Mesendoderm (in vitro differentiated cells): Measurements from ENCODE around the gene OLFM1.
"Not testable (repeated sequence)": the region's sequence is repeated elsewhere in the genome, so short reads cannot be mapped to it uniquely, and the experiment has no call there.

Source experiments
- DNase-seq: peaks from one replicate; pipeline ENCODE4 v3.0.0; 2013
- H2AK5ac ChIP-seq: 2 replicates; pipeline ENCODE4 v1.6.1; 2013; ENCODE audit warnings: low read length, inconsistent platforms
- H2BK120ac ChIP-seq: 2 replicates; pipeline ENCODE4 v1.6.1; 2013; ENCODE audit warnings: low read depth, mild to moderate bottlenecking, low read length, moderate library complexity, mixed read lengths
- H2BK15ac ChIP-seq: replicated peaks from 2 replicates; pipeline ENCODE4 v1.6.1; 2013; ENCODE audit warnings: low read depth, mild to moderate bottlenecking, moderate library complexity
- H2BK5ac ChIP-seq: 2 replicates; pipeline ENCODE4 v1.6.1; 2013; ENCODE audit warnings: low read length, inconsistent platforms
- H3K18ac ChIP-seq: 2 replicates; pipeline ENCODE4 v1.6.1; 2013; ENCODE audit warnings: mild to moderate bottlenecking, low read length, mixed read lengths
- H3K23ac ChIP-seq: one replicate; pipeline ENCODE4 v1.6.1; 2013; ENCODE audit warnings: low read length
- H3K27ac ChIP-seq: 2 replicates; pipeline ENCODE4 v1.5.1; 2013; ENCODE audit warnings: low read depth, mild to moderate bottlenecking, inconsistent platforms, low read length, moderate library complexity
- H3K27me3 ChIP-seq: 2 replicates; pipeline ENCODE4 v1.6.1; 2013; ENCODE audit warnings: low read length, control low read depth, mild to moderate bottlenecking, inconsistent platforms; ENCODE audit not compliant: insufficient read depth, poor library complexity
- H3K36me3 ChIP-seq: 2 replicates; pipeline ENCODE4 v1.6.1; 2013; ENCODE audit warnings: low read length, inconsistent platforms; ENCODE audit not compliant: control insufficient read depth, insufficient read depth
- H3K4ac ChIP-seq: one replicate; pipeline ENCODE4 v1.6.1; 2013; ENCODE audit warnings: low read depth, mild to moderate bottlenecking, low read length, moderate library complexity
- H3K4me1 ChIP-seq: 2 replicates; pipeline ENCODE4 v1.6.1; 2013; ENCODE audit warnings: low read depth, low read length, inconsistent platforms; ENCODE audit not compliant: control insufficient read depth
- H3K4me2 ChIP-seq: 2 replicates; pipeline ENCODE4 v1.6.1; 2013; ENCODE audit warnings: low read length
- H3K4me3 ChIP-seq: 2 replicates; pipeline ENCODE4 v1.5.1; 2013; ENCODE audit warnings: mild to moderate bottlenecking, low read length
- H3K56ac ChIP-seq: one replicate; pipeline ENCODE4 v1.6.1; 2013; ENCODE audit warnings: low read length
- H3K79me1 ChIP-seq: 2 replicates; pipeline ENCODE4 v1.6.1; 2013; ENCODE audit warnings: low read length, inconsistent platforms
- H3K79me2 ChIP-seq: 2 replicates; pipeline ENCODE4 v1.6.1; 2013; ENCODE audit warnings: mild to moderate bottlenecking, low read length; ENCODE audit not compliant: control insufficient read depth, insufficient read depth
- H3K9ac ChIP-seq: 2 replicates; pipeline ENCODE4 v1.6.1; 2013; ENCODE audit warnings: low read length, inconsistent platforms
- H4K5ac ChIP-seq: one replicate; pipeline ENCODE4 v1.6.1; 2013; ENCODE audit warnings: low read length
- H4K8ac ChIP-seq: one replicate; pipeline ENCODE4 v1.6.1; 2013; ENCODE audit warnings: low read depth, mild to moderate bottlenecking, control low read depth, low read length, moderate library complexity
- WGBS: extraction: QIAGEN DNeasy Blood & Tissue Kit; methylation state at CpG from one replicate; pipeline ENCODE4 v1.1.7; 2013; ENCODE audit warnings: low lambda C conversion rate, missing lambda C conversion rate; ENCODE audit not compliant: insufficient coverage; ENCODE audit errors: extremely low coverage; 5-methylcytosine and 5-hydroxymethylcytosine counted together

Gene OLFM1

DNA sequence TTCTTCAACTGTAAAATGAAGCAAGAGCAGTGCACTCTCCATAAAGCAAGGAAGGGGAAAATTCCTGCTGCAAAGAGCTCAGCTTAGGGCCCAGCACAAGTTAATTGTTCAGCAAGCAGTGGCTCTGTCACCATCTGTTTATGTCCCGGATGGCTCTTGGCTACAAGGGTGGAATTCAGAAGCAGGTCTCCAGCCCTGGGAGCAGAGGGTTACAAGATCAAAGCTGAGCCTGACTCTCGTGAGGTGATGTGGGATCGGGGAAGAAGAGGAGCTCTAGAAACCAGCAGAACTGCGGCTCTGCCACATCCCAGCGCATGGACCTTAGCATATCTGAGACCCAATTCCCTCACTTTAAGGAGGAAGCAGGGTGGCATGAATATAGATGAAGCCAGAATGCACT lies 25.2 kb upstream of the OLFM1 start:
- H3K4me2 ChIP-seq = no peak overlapping the region
- no peak overlapping the region for H2AK5ac ChIP-seq
- H3K4ac ChIP-seq = no peak overlapping the region
- no peak overlapping the region for H2BK15ac ChIP-seq
- no peaks in the 10 kb centered on the region for H3K27me3 ChIP-seq
- no peak overlapping the region for H3K23ac ChIP-seq
- H3K56ac ChIP-seq = no peak overlapping the region
- no peak for DNase-seq
- no peak overlapping the region for H3K18ac ChIP-seq
- no peaks in the 10 kb centered on the region for H3K36me3 ChIP-seq
- H2BK120ac ChIP-seq = no peak overlapping the region
- H4K5ac ChIP-seq = no peak overlapping the region
- H2BK5ac ChIP-seq = no peak overlapping the region
- no peak overlapping the region for H3K4me3 ChIP-seq
- no peaks in the 10 kb centered on the region for H3K79me2 ChIP-seq
- no peaks in the 10 kb centered on the region for H3K4me1 ChIP-seq
- H3K9ac ChIP-seq = no peak overlapping the region
- H3K27ac ChIP-seq = no peak overlapping the region
- WGBS = no CpG with 5 or more reads among the region's 5 CpGs
- H4K8ac ChIP-seq = no peak overlapping the region
- no peaks in the 10 kb centered on the region for H3K79me1 ChIP-seq

DNA sequence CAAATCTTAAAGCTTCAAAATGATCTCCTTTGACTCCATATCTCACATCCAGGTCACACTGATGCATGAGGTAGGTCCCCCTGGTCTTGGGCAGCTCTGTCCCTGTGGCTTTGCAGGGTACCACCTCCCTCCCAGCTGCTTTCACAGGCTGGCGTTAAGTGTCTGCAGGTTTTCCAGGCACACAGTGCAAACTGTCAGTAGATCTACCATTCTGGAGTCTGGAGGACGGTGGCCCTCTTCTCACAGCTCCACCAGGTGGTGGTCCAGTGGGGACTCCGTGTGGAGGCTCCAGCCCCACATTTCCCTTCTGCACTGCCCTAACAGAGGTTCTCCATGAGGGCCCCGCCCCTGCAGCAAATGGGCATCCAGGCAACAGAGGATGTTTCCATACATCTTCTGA lies 24.0 kb upstream of the OLFM1 start:
- not testable (repeated sequence) for H3K79me1 ChIP-seq, H3K27ac ChIP-seq, H3K79me2 ChIP-seq, H3K4me3 ChIP-seq, H3K4me1 ChIP-seq, H3K4me2 ChIP-seq, H2BK5ac ChIP-seq, H3K23ac ChIP-seq, H3K56ac ChIP-seq, H2BK15ac ChIP-seq, H3K27me3 ChIP-seq, H3K18ac ChIP-seq, H3K9ac ChIP-seq, H2BK120ac ChIP-seq, H4K5ac ChIP-seq, DNase-seq, H2AK5ac ChIP-seq, H3K4ac ChIP-seq, H3K36me3 ChIP-seq, H4K8ac ChIP-seq
- WGBS = no CpG with 5 or more reads among the region's 4 CpGs

DNA sequence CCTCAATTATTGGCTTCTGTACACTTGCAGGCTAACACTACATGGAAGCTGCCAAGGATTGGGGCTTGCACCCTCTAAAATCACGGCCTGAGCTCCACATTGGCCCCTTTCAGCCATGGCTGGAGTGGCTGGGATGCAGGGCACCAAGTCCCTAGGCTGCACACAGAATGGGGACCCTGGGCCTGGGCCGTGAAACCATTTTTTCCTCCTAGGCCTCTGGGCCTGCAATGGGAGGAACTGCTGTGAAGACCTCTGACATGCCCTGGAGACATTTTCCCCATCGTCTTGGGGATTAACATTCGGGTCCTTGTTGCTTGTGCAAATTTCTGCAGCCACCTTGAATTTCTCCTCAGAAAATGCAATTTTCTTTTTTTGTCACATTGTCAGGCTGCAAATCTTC lies 23.6 kb upstream of the OLFM1 start:
- H3K18ac ChIP-seq, DNase-seq, H4K5ac ChIP-seq, H3K4me3 ChIP-seq, H2BK120ac ChIP-seq, H2BK5ac ChIP-seq, H3K9ac ChIP-seq, H3K4me2 ChIP-seq, H3K36me3 ChIP-seq, H3K27ac ChIP-seq, H3K56ac ChIP-seq, H3K23ac ChIP-seq, H3K79me2 ChIP-seq, H4K8ac ChIP-seq, H2AK5ac ChIP-seq, H3K79me1 ChIP-seq, H2BK15ac ChIP-seq, H3K4me1 ChIP-seq, H3K27me3 ChIP-seq, H3K4ac ChIP-seq: not testable (repeated sequence)
- no CpG with 5 or more reads among the region's 4 CpGs for WGBS

DNA sequence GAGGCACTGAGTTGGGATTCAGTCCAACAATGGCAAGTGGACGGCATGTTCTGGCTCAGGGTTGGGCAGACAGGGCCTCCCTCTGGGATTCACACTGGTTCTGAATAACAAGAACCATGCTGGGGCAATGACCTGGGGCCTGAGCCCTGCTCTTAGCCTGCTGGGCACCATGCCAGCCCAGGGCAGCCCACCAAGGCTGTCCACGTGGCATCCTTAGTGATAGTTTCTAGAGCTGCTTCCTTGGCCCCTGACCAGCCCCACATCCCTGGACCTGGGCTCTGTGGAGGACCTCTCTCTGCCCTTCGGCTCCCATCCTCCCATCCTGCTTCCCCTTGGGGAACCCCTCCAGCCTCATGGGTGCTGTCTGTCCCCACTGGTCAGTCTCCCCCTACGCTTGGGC lies 22.3 kb upstream of the OLFM1 start:
- Histone ChIP-seq H3K23ac (no peak overlapping the region), H3K4me1 (no peaks in the 10 kb centered on the region), H2BK5ac (no peak overlapping the region), H3K18ac (no peak overlapping the region), H2BK120ac (no peak overlapping the region), H3K4ac (no peak overlapping the region), H3K4me2 (no peak overlapping the region), H3K9ac (no peak overlapping the region), H2BK15ac (no peak overlapping the region), H3K27me3 (no peaks in the 10 kb centered on the region), H3K79me2 (no peaks in the 10 kb centered on the region), H3K56ac (no peak overlapping the region), H3K4me3 (no peak overlapping the region), H2AK5ac (no peak overlapping the region), H4K8ac (no peak overlapping the region), H3K36me3 (no peaks in the 10 kb centered on the region), H3K27ac (no peak overlapping the region), H4K5ac (no peak overlapping the region), H3K79me1 (no peaks in the 10 kb centered on the region)
- no CpG with 5 or more reads among the region's 4 CpGs for WGBS
- DNase-seq = no peak

DNA sequence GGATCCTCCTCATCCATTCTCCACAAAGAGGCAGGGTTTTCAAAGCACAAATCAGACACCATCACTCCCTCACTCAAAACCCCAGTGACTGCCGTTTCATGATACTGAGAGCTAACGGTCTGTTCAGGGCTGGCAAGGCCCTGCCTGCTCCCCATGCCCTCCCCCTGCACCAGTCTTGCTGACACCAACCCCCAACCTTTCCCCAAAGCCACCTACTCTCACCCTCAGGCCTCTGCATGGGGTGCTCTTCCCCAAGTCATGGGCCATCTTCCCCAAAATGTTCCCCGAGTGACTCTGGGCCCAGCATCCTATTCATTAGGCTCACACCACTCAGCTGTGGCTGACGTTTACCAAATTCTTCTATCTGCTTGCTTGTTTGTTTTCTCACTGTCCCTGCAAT lies 21.7 kb upstream of the OLFM1 start:
- H3K18ac ChIP-seq = no peak overlapping the region
- no peak overlapping the region for H2AK5ac ChIP-seq
- no peak overlapping the region for H3K56ac ChIP-seq
- H2BK5ac ChIP-seq = no peak overlapping the region
- no peak overlapping the region for H4K8ac ChIP-seq
- no peak overlapping the region for H3K4me3 ChIP-seq
- no peak overlapping the region for H3K9ac ChIP-seq
- no peak overlapping the region for H2BK15ac ChIP-seq
- H3K79me1 ChIP-seq = no peaks in the 10 kb centered on the region
- H3K23ac ChIP-seq = no peak overlapping the region
- no peaks in the 10 kb centered on the region for H3K4me1 ChIP-seq
- no peaks in the 10 kb centered on the region for H3K36me3 ChIP-seq
- no peak overlapping the region for H3K4ac ChIP-seq
- H3K27ac ChIP-seq = no peak overlapping the region
- DNase-seq = no peak
- H4K5ac ChIP-seq = no peak overlapping the region
- no peak overlapping the region for H2BK120ac ChIP-seq
- H3K27me3 ChIP-seq = no peaks in the 10 kb centered on the region
- H3K4me2 ChIP-seq = no peak overlapping the region
- no peaks in the 10 kb centered on the region for H3K79me2 ChIP-seq
- WGBS = no CpG with 5 or more reads among the region's 4 CpGs

DNA sequence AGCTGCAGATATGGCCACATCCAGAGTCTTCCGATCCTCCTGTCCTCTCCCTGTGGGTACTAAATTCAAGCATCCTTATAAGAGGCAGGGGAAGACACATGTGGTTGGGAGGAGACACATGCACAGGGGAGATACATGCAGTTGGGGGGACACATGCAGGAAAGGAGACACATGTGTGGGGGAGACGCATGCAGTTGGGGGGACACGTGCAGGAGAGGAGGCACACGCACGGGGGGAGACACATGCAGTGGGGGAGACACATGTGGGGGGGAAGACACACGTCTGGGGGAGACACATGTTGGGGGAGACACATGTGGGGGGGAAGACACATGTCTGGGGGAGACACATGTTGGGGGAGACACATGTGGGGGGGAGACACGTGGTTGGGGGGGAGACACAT lies 21.2 kb upstream of the OLFM1 start:
- H3K27me3 ChIP-seq = no peaks in the 10 kb centered on the region

More for the DNA sequence above, 21.2 kb upstream of the OLFM1 start:
- H3K18ac ChIP-seq = no peak overlapping the region
- no peaks in the 10 kb centered on the region for H3K79me1 ChIP-seq
- H2BK5ac ChIP-seq = no peak overlapping the region
- H3K9ac ChIP-seq = no peak overlapping the region
- no peak overlapping the region for H3K4me2 ChIP-seq
- no peaks in the 10 kb centered on the region for H3K79me2 ChIP-seq
- no peak overlapping the region for H2BK120ac ChIP-seq
- H3K23ac ChIP-seq = no peak overlapping the region
- DNase-seq = no peak
- no CpG with 5 or more reads among the region's 7 CpGs for WGBS
- H3K56ac ChIP-seq = no peak overlapping the region
- no peak overlapping the region for H2BK15ac ChIP-seq
- H3K4me3 ChIP-seq = no peak overlapping the region
- no peak overlapping the region for H3K27ac ChIP-seq
- H4K5ac ChIP-seq = no peak overlapping the region
- no peak overlapping the region for H4K8ac ChIP-seq
- no peak overlapping the region for H3K4ac ChIP-seq
- H3K4me1 ChIP-seq = no peaks in the 10 kb centered on the region
- no peaks in the 10 kb centered on the region for H3K36me3 ChIP-seq
- no peak overlapping the region for H2AK5ac ChIP-seq
